Activated naive CD4-positive, alpha-beta T cell treated with anti-CD3 and anti-CD28 coated beads for 36 hours (primary cell): ENCODE measurements around the gene AGPAT2. TPM values are rescaled to one million over a fixed set of nuclear protein-coding genes. Genes with fewer than 3 reads are reported as not detected.
"Not testable (repeated sequence)": the region's sequence is repeated elsewhere in the genome, so short reads cannot be mapped to it uniquely, and the experiment has no call there.

Experiments
- CTCF ChIA-PET: fragments of 350-600 bp; sonication (Branson Sonifier 250); formaldehyde crosslinking; loops from one replicate; lab custom pipeline; 2021; ENCODE audit warnings: antibody characterized with exemption; lab: Charles Lee
- DNase-seq: peaks from one replicate; pipeline ENCODE4 v3.0.0-alpha.2; 2020
- H3K27ac Mint-ChIP-seq: one replicate; pipeline ENCODE4 v1.8.0; 2021; ENCODE audit warnings: mild to moderate bottlenecking, mixed read lengths
- H3K27me3 Mint-ChIP-seq: one replicate; pipeline ENCODE4 v1.8.0; 2021; ENCODE audit warnings: low read depth, mixed read lengths
- H3K36me3 Mint-ChIP-seq: one replicate; pipeline ENCODE4 v1.8.0; 2021; ENCODE audit warnings: low read depth, mixed read lengths
- H3K4me1 Mint-ChIP-seq: one replicate; pipeline ENCODE4 v1.8.0; 2021; ENCODE audit warnings: low read depth, mixed read lengths
- H3K4me3 Mint-ChIP-seq: one replicate; pipeline ENCODE4 v1.8.0; 2021; ENCODE audit warnings: mild to moderate bottlenecking, moderate library complexity, mixed read lengths
- H3K9me3 Mint-ChIP-seq: one replicate; pipeline ENCODE4 v1.8.0; 2021; ENCODE audit warnings: mixed read lengths
- intact Hi-C: fragments of 100-400 bp; cut with micrococcal nuclease; formaldehyde crosslinking; loops from one replicate; pipeline ENCODE4 v1.15.1; 2023
- total RNA-seq, 2 experiments: library from RNA; stranded (reverse); gene quantifications; one replicate each; pipeline ENCODE4 v1.2.3, GENCODE V29; 2021

Gene AGPAT2
- total RNA-seq, 2 experiments from 2014 or later = 8.7 to 9.4 TPM

- H3K9me3 Mint-ChIP-seq, H3K4me1 Mint-ChIP-seq, H3K4me3 Mint-ChIP-seq, H3K27me3 Mint-ChIP-seq, DNase-seq, H3K27ac Mint-ChIP-seq, H3K36me3 Mint-ChIP-seq: not testable (repeated sequence)
- CTCF ChIA-PET = interaction anchor here (0.6 to 3.0 kb wide), 6 partner anchors 11 to 148 kb away, joined by 3 to 46 read pairs (median 6); no protein-coding TSS in a partner anchor
- intact Hi-C loops = loop anchor here (5.0 kb wide), 1 partner anchor 100 kb away; no protein-coding TSS in a partner anchor
Measured at GRCh38 chr9:136632491-136633106, 54.7 kb downstream of the AGPAT2 start.

GRCh38 chr9:136632072-136632471 is 55.2 kb downstream of the AGPAT2 start:
- not testable (repeated sequence) for DNase-seq, H3K36me3 Mint-ChIP-seq
- intact Hi-C loops = loop anchor here (5.0 kb wide), 1 partner anchor 100 kb away; no protein-coding TSS in a partner anchor

GRCh38 chr9:136631038-136632000 is 55.9 kb downstream of the AGPAT2 start:
- peak; percentile 82 for DNase-seq
- H3K27ac Mint-ChIP-seq = no peak overlapping the region
- CTCF ChIA-PET = interaction anchor here (0.6 to 1.4 kb wide), 5 partner anchors 13 to 212 kb away, joined by 3 to 46 read pairs (median 5); no protein-coding TSS in a partner anchor
- H3K9me3 Mint-ChIP-seq = no peaks in the 10 kb centered on the region
- no peaks in the 10 kb centered on the region for H3K4me1 Mint-ChIP-seq
- intact Hi-C loops = loop anchor here (1.0 to 5.0 kb wide), 3 partner anchors 79 to 227 kb away; no protein-coding TSS in a partner anchor
- H3K27me3 Mint-ChIP-seq = peaks cover 5% of the 10 kb centered on the region
- no peaks in the 10 kb centered on the region for H3K36me3 Mint-ChIP-seq
- H3K4me3 Mint-ChIP-seq = no peak overlapping the region

More at GRCh38 chr9:136632072-136632471, 55.2 kb downstream of the AGPAT2 start:
- not testable (repeated sequence) for H3K27ac Mint-ChIP-seq, H3K4me3 Mint-ChIP-seq, H3K27me3 Mint-ChIP-seq, H3K9me3 Mint-ChIP-seq, H3K4me1 Mint-ChIP-seq
- CTCF ChIA-PET = interaction anchor here (0.6 to 1.4 kb wide), 5 partner anchors 12 to 212 kb away, joined by 3 to 46 read pairs (median 5); no protein-coding TSS in a partner anchor

GRCh38 chr9:136630662-136630992 is 56.6 kb downstream of the AGPAT2 start:
- CTCF ChIA-PET = interaction anchor here (8.2 kb wide), 1 partner anchor 143 kb away, joined by 88 read pairs; no protein-coding TSS in a partner anchor
- intact Hi-C loops = loop anchor here (1.0 to 5.0 kb wide), 3 partner anchors 78 to 142 kb away; no protein-coding TSS in a partner anchor
- Mint-ChIP-seq H3K27ac (no peak overlapping the region), H3K27me3 (peaks cover 7% of the 10 kb centered on the region), H3K36me3 (no peaks in the 10 kb centered on the region), H3K9me3 (no peaks in the 10 kb centered on the region), H3K4me3 (no peak overlapping the region), H3K4me1 (no peaks in the 10 kb centered on the region)
- no peak for DNase-seq

- CTCF ChIA-PET = interaction anchor here (1.1 to 8.2 kb wide), 2 partner anchors 143 to 224 kb away, joined by 4 to 88 read pairs; no protein-coding TSS in a partner anchor
- H3K36me3 Mint-ChIP-seq = no peaks in the 10 kb centered on the region
- no peak overlapping the region for H3K4me3 Mint-ChIP-seq
- DNase-seq = peak; percentile 81
- peaks cover 7% of the 10 kb centered on the region for H3K27me3 Mint-ChIP-seq
- no peak overlapping the region for H3K27ac Mint-ChIP-seq
- H3K9me3 Mint-ChIP-seq = no peaks in the 10 kb centered on the region
- H3K4me1 Mint-ChIP-seq = no peaks in the 10 kb centered on the region
- intact Hi-C loops = loop anchor here (1.0 to 5.0 kb wide), 3 partner anchors 77 to 142 kb away; no protein-coding TSS in a partner anchor
Measured at GRCh38 chr9:136629879-136630661, 57.2 kb downstream of the AGPAT2 start.

GRCh38 chr9:136629001-136629878 is 58.0 kb downstream of the AGPAT2 start:
- H3K27me3 Mint-ChIP-seq = peaks cover 7% of the 10 kb centered on the region
- no peak overlapping the region for H3K27ac Mint-ChIP-seq
- H3K4me1 Mint-ChIP-seq = no peaks in the 10 kb centered on the region
- CTCF ChIA-PET = interaction anchor here (1.1 to 8.2 kb wide), 2 partner anchors 142 to 223 kb away, joined by 4 to 88 read pairs; no protein-coding TSS in a partner anchor
- no peak overlapping the region for H3K4me3 Mint-ChIP-seq
- intact Hi-C loops = no loop called here
- no peaks in the 10 kb centered on the region for H3K36me3 Mint-ChIP-seq
- no peak for DNase-seq
- H3K9me3 Mint-ChIP-seq = no peaks in the 10 kb centered on the region

- Mint-ChIP-seq H3K27ac (no peak overlapping the region), H3K27me3 (peaks cover 7% of the 10 kb centered on the region), H3K36me3 (no peaks in the 10 kb centered on the region), H3K4me3 (no peak overlapping the region), H3K9me3 (no peaks in the 10 kb centered on the region), H3K4me1 (no peaks in the 10 kb centered on the region)
- DNase-seq = no peak
- intact Hi-C loops = no loop called here
- CTCF ChIA-PET = interaction anchor here (8.2 kb wide), 1 partner anchor 141 kb away, joined by 88 read pairs; no protein-coding TSS in a partner anchor
Measured at GRCh38 chr9:136628268-136628667, 59.0 kb downstream of the AGPAT2 start.

GRCh38 chr9:136627703-136628102 is 59.6 kb downstream of the AGPAT2 start:
- H3K27ac Mint-ChIP-seq = no peak overlapping the region
- H3K4me3 Mint-ChIP-seq = no peak overlapping the region
- DNase-seq = no peak

GRCh38 chr9:136626740-136627642 is 60.3 kb downstream of the AGPAT2 start:
- CTCF ChIA-PET = interaction anchor here (1.2 to 8.2 kb wide), 2 partner anchors 37 to 140 kb away, joined by 3 to 88 read pairs; no protein-coding TSS in a partner anchor
- Mint-ChIP-seq H3K9me3 (no peaks in the 10 kb centered on the region), H3K27ac (no peak overlapping the region), H3K4me3 (no peak overlapping the region), H3K36me3 (no peaks in the 10 kb centered on the region), H3K4me1 (no peaks in the 10 kb centered on the region), H3K27me3 (peaks cover 7% of the 10 kb centered on the region)
- no peak for DNase-seq
- intact Hi-C loops = no loop called here

More at GRCh38 chr9:136627703-136628102, 59.6 kb downstream of the AGPAT2 start:
- Mint-ChIP-seq H3K27me3 (peaks cover 7% of the 10 kb centered on the region), H3K4me1 (no peaks in the 10 kb centered on the region), H3K9me3 (no peaks in the 10 kb centered on the region), H3K36me3 (no peaks in the 10 kb centered on the region)
- CTCF ChIA-PET = interaction anchor here (8.2 kb wide), 1 partner anchor 140 kb away, joined by 88 read pairs; no protein-coding TSS in a partner anchor
- intact Hi-C loops = no loop called here
